GM12872 (cell line): ENCODE data around the gene SLC49A4.

ENCODE experiments used
- TF ChIP-seq, protein P1 (sequence below): IDR thresholded peaks from 3 replicates; pipeline ENCODE4 v1.5.1; 2011; ENCODE audit warnings: low read depth, mild to moderate bottlenecking, low read length, moderate library complexity; ENCODE audit not compliant: insufficient read depth

SLC49A4 gene

DNA sequence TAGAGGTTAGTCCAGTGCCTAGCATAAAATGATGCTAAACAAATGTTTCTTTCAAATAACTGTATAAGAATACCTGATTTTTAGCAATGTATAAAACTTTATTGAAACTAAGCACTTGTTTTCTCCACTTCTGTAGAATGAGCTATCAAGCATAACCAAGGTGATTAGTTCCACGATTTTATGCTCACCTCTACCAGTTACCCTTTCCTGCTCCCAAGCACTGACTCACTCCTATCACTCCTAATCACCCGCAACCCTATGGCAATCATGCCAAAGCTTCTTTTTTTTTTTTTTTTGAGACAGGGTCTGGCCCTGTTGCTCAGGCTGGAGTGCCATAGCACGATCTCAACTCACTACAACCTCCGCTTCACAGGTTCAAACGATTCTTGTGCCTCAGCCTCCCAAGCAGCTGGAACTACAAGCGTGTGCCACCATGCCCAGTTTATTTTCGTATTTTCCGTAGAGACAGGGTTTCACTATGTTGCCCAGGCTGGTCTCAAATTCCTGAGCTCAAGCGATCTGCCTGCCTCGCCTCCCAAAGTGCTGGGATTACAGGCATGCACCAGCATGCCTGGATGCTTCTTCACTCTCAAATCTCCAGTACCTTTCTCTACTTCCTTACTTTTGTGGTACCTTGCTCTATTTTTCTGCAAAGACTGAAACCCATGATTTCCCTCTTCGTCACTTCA, 5.1 kb upstream of the SLC49A4 start:
- TF ChIP-seq, protein P1, sequence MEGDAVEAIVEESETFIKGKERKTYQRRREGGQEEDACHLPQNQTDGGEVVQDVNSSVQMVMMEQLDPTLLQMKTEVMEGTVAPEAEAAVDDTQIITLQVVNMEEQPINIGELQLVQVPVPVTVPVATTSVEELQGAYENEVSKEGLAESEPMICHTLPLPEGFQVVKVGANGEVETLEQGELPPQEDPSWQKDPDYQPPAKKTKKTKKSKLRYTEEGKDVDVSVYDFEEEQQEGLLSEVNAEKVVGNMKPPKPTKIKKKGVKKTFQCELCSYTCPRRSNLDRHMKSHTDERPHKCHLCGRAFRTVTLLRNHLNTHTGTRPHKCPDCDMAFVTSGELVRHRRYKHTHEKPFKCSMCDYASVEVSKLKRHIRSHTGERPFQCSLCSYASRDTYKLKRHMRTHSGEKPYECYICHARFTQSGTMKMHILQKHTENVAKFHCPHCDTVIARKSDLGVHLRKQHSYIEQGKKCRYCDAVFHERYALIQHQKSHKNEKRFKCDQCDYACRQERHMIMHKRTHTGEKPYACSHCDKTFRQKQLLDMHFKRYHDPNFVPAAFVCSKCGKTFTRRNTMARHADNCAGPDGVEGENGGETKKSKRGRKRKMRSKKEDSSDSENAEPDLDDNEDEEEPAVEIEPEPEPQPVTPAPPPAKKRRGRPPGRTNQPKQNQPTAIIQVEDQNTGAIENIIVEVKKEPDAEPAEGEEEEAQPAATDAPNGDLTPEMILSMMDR: no peak

DNA sequence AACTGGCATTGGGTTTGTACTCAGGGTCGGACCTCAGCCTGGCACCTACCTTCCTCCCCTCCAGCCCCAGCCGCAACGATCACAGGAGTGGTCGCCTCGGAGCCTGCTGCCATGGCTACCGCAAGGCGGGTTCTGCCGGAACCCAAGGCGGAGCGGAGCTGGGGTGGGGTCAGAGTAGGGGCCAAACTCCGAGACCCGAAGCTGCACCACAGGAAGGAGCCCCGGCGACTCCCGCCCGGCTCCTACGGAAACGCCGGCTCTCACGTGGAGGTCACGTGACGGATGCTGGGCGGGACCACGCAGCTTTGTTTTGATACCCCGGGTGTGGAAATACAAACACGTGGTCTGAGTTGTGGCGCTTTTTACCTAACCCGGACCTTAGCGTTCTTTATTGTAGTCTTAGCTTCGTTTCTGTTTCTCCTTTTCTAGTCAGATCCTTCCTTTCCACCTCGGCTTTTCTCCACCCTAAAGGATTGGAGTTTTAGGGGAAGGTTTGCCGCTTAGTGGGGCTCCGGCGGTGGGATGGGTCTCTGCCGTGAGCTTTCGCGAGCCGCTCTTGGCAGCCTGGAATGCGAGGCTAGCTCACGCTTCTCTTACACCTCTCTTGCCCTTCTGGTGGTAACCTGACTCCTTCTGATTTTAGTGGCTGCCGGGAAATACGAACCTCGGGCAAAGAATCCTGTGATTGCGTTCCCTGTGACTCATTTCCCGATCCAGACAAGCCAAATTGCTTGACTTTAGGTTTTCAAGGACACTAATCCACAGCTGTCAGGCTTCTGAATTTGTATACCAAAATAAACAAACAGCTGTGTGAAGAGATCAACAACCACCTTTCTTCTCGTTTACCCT, 1.1 kb upstream of the SLC49A4 start, which contains the start of gene HSPBAP1:
Gene HSPBAP1, minus strand, starts transcription at position 264 of the 849 bp plus-strand sequence. Its CDS starts 151 bp downstream, at position 113.
- TF ChIP-seq, protein P1: no peak

DNA sequence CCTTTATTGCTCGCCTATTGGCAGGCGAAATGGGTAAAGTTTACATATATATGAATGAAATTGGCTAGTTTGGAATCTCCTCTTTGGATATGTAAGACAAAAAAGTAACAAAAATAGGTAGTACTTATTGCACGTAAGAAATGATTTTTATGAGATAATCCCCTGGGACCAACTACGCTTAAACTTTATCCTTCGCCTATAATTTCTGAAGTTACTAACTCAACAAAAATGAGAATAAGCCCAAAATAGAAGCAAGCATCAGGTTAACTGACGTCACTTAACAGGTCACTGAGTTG, 438 bp upstream of the SLC49A4 start:
- TF ChIP-seq, protein P1: no peak

DNA sequence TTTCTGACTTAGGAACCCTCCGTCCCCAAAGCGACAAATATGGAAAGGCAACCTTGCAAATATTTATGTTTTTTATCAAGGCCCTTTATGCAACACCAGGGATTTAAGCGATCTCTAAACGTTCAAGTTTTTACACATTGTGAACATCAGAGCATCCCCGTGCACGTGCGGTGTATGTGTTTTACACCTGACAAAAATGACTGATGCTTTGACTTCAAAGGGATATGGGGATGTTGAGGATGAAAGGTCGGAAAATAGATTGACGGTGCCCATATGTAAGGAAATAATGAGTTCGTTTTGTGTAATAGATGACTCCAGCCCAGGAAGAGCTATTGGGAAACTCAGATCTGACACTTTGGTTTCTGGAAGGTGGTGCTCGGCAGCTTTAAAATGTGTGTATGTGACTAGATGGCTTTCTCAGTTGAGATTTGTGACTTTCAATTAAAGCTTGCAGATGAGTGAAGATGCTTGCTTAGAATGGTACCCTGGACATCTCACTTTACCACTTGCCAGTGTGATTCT, 866 bp downstream of the SLC49A4 start:
- TF ChIP-seq, protein P1: no peak

DNA sequence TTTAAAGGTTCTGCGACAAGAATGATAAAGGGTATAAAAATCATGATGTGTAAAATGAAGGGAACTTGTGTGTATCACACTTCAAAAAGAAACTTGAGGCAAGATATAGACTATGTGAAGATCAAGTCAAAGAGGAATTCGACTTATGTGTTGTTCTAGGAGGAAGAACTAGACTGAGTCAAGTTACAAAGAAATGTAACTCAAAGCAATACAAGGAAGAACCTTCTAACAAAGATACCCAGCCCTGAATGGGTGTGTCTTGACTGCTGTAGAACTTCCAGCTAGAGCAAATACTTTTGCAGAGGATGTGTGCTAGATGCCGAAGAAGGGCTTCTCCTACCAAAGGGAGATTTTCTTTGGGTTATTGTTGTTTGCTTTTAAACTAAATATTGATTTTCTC, 2.4 kb downstream of the SLC49A4 start:
- TF ChIP-seq, protein P1: no peak

DNA sequence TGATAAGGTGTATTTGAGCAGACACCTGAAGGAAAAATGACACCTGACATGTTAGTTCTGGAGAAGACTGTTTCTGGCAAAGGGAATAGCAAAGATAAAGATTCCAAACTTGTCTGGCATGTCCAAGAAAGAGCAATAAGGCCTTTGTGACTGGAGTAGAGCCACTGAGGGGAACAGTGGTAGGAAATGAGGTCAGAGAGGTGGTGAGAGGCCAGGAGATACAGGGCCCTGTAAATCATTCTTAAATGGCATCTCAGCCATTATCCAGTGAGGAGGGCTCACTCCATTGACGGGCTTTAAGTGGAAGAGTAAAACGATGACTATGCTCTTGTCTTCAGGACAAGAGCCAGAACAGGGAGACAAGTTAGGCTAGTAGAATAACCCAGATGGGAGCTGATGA, 4.5 kb downstream of the SLC49A4 start:
- TF ChIP-seq, protein P1: no peak

DNA sequence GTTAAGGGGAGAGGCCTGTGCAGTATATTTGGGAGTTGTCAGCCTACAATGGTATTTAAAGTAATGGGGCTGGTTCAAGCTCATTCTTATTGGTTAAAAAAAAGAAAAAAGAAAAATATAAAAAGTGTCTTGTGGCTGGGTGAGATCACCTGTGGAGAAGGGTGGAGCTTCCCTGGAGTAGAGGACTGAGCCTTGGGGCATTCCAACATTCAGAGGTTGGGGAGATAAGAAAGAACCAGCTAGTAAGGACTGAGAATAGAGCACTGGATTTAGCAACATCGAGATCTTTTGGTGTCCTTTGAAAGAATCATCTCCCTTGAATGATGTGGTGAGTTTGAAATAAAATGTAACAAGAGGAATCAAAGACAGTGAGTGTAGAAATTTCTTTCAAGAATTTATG, 5.2 kb downstream of the SLC49A4 start:
- TF ChIP-seq, protein P1: no peak
